Epithelial cell of proximal tubule (primary cell): ENCODE results near the gene MXD4. TPM values are rescaled to one million over a fixed set of nuclear protein-coding genes. Genes with fewer than 3 reads are reported as not detected.

ENCODE experiments used
- DNase-seq: peaks from one replicate; pipeline ENCODE4 v3.0.0-alpha.2; 2011; ENCODE audit warnings: low read depth
- H3K4me3 ChIP-seq: 2 replicates; pipeline ENCODE4 v1.5.1; 2011; ENCODE audit warnings: low read depth, mild to moderate bottlenecking, low read length
- total RNA-seq: library from RNA; depleted of rRNA; stranded (reverse); fragments of >200 nt; gene quantifications from 2 replicates; pipeline ENCODE4 v1.2.3, GENCODE V29; 2015
- TF ChIP-seq, protein P1 (sequence below): conservative IDR thresholded peaks from 2 replicates; pipeline ENCODE4 v1.5.1; 2012; ENCODE audit warnings: low read depth, mild to moderate bottlenecking, low read length

MXD4 gene
- total RNA-seq, 1 donor from 2014 or later, result 26.9 TPM

DNA sequence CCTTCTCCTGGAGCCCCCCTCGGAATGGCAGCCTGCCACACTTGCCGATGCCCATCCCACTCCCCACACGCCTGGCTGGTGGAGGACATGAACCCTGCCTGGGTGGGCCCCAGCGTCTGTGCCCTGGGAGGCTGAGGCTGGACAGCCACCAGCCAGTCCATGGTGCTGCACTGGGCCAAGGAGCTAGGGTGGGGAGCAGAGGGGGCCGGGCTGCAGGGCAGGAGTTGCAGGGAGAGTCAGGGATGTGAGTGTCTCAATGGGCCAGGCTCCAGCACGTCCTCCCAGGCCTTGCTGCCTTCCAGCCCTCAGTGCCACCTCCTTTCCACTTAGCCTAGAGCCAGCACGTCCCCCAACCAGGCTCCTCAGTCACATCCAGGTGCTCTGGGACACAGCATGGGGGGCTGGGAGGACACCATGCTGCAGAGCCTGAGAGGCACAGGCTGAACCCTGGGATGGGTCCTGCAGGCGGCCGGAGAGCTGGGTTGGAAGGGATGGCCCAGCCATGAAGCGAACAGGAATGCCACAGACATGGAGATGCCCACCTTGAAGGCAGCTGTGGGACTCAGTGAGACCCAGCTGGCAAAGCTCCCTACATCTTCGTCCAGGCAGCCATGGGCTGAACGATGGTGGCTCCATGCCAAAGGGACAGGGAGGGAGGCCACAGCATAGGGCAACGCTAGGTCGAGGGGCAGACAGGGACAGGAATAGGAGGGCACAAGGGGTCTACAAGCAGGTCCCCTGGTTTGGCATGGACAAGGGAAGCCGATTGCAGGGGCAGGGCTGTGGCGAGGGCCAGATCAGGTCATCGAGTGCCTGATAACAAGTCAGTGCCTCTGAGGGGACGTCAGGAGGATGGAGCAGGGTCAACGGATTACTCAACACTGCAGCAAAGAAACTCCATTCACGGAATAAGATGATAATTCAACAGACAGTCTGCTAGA, 30.1 kb upstream of the MXD4 start:
- DNase-seq, result no peak
- TF ChIP-seq, protein P1, sequence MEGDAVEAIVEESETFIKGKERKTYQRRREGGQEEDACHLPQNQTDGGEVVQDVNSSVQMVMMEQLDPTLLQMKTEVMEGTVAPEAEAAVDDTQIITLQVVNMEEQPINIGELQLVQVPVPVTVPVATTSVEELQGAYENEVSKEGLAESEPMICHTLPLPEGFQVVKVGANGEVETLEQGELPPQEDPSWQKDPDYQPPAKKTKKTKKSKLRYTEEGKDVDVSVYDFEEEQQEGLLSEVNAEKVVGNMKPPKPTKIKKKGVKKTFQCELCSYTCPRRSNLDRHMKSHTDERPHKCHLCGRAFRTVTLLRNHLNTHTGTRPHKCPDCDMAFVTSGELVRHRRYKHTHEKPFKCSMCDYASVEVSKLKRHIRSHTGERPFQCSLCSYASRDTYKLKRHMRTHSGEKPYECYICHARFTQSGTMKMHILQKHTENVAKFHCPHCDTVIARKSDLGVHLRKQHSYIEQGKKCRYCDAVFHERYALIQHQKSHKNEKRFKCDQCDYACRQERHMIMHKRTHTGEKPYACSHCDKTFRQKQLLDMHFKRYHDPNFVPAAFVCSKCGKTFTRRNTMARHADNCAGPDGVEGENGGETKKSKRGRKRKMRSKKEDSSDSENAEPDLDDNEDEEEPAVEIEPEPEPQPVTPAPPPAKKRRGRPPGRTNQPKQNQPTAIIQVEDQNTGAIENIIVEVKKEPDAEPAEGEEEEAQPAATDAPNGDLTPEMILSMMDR, result no peak
- H3K4me3 ChIP-seq, result no peak overlapping the region

DNA sequence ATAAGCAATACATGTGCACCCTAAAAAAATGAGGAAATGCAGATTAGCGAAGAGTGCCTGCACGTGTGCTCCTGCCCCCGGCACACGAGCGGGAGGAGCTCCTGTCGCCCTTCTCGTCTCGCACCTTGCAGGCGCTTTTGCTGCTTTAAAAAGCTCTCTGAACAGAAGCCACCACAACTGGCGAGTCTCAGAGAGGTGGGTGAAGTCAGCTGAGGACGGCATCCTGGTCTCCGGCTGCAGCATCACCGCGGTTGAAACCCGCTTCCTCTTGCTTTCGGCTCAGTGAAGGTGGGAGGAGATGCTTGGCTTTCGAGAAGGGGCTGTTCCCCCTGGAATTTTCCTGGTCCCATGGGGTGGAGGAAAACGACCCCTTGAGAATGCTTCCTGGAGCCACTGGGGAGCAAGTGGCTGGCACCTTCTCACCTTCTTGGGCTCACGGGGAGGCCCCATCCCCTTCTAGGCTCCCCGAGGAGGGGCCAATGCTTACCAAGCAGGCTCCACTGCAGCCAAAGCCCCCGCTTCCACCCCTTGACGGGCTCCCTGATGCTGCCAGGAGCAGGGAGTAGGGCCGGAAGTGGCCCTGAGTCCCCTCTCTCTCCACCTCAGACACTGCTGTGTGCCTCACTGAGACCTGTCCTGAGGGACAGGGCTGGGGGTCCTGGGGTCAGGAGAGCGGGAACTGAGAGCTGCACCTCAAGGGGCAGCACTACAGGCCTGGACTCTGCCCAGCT, 29.2 kb upstream of the MXD4 start:
- no peak overlapping the region for H3K4me3 ChIP-seq
- no peak for DNase-seq
- TF ChIP-seq, protein P1, result no peak

GRCh38 chr4:2290488-2290887, 28.6 kb upstream of the MXD4 start:
- H3K4me3 ChIP-seq, result no peak overlapping the region
- DNase-seq, result no peak
- TF ChIP-seq, protein P1, result no peak

GRCh38 chr4:2289955-2290333, 28.0 kb upstream of the MXD4 start:
- no peak overlapping the region for H3K4me3 ChIP-seq
- DNase-seq, result no peak
- TF ChIP-seq, protein P1, result no peak

GRCh38 chr4:2289311-2289954, 27.5 kb upstream of the MXD4 start:
- no peak overlapping the region for H3K4me3 ChIP-seq
- DNase-seq, result no peak
- TF ChIP-seq, protein P1, result no peak

GRCh38 chr4:2288051-2288541, 26.2 kb upstream of the MXD4 start:
- no peak for DNase-seq
- no peak overlapping the region for H3K4me3 ChIP-seq
- TF ChIP-seq, protein P1, result no peak
